Peyer's patch (tissue), 4 donors: ENCODE data around the gene WASF3.

ENCODE experiments used
- CTCF ChIP-seq, 6 experiments: fragments of 450-650 bp in 4 of 6; fragments of 200-600 bp in 2 of 6; sonication (generic) in 1 of 6; IDR thresholded peaks; one replicate each; pipeline ENCODE4 v1.5.1; 2017 to 2019; ENCODE audit warnings: antibody characterized with exemption in 6 of 6, mild to moderate bottlenecking in 3 of 6, moderate library complexity in 1 of 6
- POLR2A ChIP-seq, 2 donors: fragments of 450-650 bp; IDR thresholded peaks; one replicate each; pipeline ENCODE4 v1.5.1; 2017; ENCODE audit warnings: antibody characterized with exemption in 2 of 2, mild to moderate bottlenecking in 2 of 2, moderate library complexity in 2 of 2

- no peak for TF ChIP-seq CTCF (IDR thresholded peaks at IDR 0.05)
- TF ChIP-seq POLR2A (IDR thresholded peaks at IDR 0.05): no peak
Observed at GRCh38 chr13:26518451-26518959, 39.0 kb upstream of the WASF3 start.
